DMS53 (cell line): ENCODE measurements around the gene GNB5.
"Not testable (repeated sequence)": the region's sequence is repeated elsewhere in the genome, so short reads cannot be mapped to it uniquely, and the experiment has no call there.

ENCODE experiments used
- DNase-seq: peaks from one replicate; lab custom pipeline; 2025; lab: John Stamatoyannopoulos, UW

The GNB5 gene

GRCh38 chr15:52170199-52170598 lies 21.0 kb downstream of the GNB5 start:
- not testable (repeated sequence) for DNase-seq

- not testable (repeated sequence) for DNase-seq
Measured at GRCh38 chr15:52165494-52166131, 25.6 kb downstream of the GNB5 start.

GRCh38 chr15:52164631-52165265 lies 26.4 kb downstream of the GNB5 start:
- no peak for DNase-seq

GRCh38 chr15:52163321-52164190 lies 27.6 kb downstream of the GNB5 start:
- no peak for DNase-seq

- DNase-seq = no peak
Measured at GRCh38 chr15:52162876-52163275, 28.3 kb downstream of the GNB5 start.

- no peak for DNase-seq
Measured at GRCh38 chr15:52162260-52162659, 28.9 kb downstream of the GNB5 start.

GRCh38 chr15:52161406-52161966 lies 29.7 kb downstream of the GNB5 start:
- DNase-seq = no peak

- no peak for DNase-seq
Measured at GRCh38 chr15:52159645-52160044, 31.5 kb downstream of the GNB5 start.

- no peak for DNase-seq
Measured at GRCh38 chr15:52158084-52158765, 33.0 kb downstream of the GNB5 start.

- no peak for DNase-seq
Measured at GRCh38 chr15:52155878-52156277, 35.3 kb downstream of the GNB5 start.

- no peak for DNase-seq
Measured at GRCh38 chr15:52154896-52155865, 36.0 kb downstream of the GNB5 start.

- DNase-seq = peak; percentile 68
Measured at GRCh38 chr15:52153900-52154895, 37.0 kb downstream of the GNB5 start.

- no peak for DNase-seq
Measured at GRCh38 chr15:52151353-52151752, 39.8 kb downstream of the GNB5 start.

GRCh38 chr15:52150871-52151270 lies 40.3 kb downstream of the GNB5 start:
- DNase-seq = no peak

GRCh38 chr15:52150043-52150825 lies 41.0 kb downstream of the GNB5 start:
- no peak for DNase-seq

GRCh38 chr15:52148403-52148802 lies 42.8 kb downstream of the GNB5 start:
- DNase-seq = no peak

- DNase-seq = no peak
Measured at GRCh38 chr15:52146776-52147175, 44.4 kb downstream of the GNB5 start.

- DNase-seq = no peak
Measured at GRCh38 chr15:52146261-52146660, 44.9 kb downstream of the GNB5 start.
